Measurements from ENCODE around the gene IRX1. TPM values are rescaled to one million over a fixed set of nuclear protein-coding genes. Genes with fewer than 3 reads are reported as not detected.

IRX1 gene
- total RNA-seq, 2 donors from 2014 or later = 0.78 TPM; not detected in 1

DNA sequence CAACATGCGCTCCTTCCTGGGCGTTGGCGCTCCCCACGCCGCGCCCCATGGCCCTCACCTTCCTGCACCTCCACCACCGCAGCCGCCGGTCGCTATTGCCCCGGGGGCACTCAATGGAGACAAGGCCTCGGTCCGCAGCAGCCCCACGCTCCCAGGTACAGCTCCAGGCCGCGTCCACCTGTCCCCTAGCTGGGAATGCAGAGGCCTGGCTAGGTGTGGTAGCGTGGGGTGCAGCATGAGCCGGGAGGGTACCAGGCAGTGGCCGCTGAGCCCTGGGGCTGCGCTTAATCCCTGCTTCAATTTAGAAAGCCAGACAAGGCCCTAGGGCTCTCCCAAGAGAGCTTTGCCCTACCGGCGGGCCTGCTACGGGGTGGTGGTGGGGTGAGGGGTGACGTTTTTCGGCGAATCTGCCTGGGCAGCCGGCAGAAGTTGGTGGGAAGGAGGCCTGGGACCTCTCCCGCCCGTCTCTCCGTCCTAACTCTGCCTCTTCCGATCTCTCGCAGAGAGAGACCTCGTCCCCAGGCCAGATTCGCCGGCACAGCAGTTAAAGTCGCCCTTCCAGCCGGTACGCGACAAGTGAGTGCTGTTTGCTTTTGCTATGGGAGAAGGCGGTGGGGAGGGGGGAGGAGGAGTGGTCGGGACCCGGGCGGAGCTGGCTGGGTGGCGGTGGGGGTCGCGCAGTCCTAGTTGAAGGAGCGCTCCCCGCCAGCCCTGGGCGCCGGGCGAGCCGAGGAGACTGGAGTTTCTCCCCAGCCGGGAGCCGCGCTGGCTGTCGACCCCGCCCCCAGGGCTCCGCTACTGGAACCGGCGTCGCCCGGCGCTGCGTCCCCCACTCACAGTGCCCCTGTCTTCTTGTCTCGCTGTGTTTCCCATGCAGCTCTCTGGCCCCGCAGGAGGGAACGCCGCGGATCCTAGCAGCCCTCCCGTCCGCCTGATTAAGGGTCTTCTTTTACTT, 4.8 kb downstream of the IRX1 start:
- Histone ChIP-seq H3K9me3 (no peaks in the 10 kb centered on the region), H3K4me1 (peaks cover 35% of the 10 kb centered on the region), H3K27ac (no peak overlapping the region), H3K36me3 (replicated peaks in 1 of 2; ENCODE audit: insufficient read depth in 1 of 2, low read depth in 2 of 2) (no peaks in the 10 kb centered on the region), H3K27me3 (peaks cover 0 to 32% of the 10 kb centered on the region in 2 donors), H3K4me3 (no peak overlapping the region)
- DNase-seq (no peak), ATAC-seq (no peak)
- WGBS, 2 donors = 2 to 4% methylated on average over 6 to 70 of the region's 71 CpGs
- TF ChIP-seq POLR2A (IDR thresholded peaks at IDR 0.05) = no peak
- TF ChIP-seq, protein P1, sequence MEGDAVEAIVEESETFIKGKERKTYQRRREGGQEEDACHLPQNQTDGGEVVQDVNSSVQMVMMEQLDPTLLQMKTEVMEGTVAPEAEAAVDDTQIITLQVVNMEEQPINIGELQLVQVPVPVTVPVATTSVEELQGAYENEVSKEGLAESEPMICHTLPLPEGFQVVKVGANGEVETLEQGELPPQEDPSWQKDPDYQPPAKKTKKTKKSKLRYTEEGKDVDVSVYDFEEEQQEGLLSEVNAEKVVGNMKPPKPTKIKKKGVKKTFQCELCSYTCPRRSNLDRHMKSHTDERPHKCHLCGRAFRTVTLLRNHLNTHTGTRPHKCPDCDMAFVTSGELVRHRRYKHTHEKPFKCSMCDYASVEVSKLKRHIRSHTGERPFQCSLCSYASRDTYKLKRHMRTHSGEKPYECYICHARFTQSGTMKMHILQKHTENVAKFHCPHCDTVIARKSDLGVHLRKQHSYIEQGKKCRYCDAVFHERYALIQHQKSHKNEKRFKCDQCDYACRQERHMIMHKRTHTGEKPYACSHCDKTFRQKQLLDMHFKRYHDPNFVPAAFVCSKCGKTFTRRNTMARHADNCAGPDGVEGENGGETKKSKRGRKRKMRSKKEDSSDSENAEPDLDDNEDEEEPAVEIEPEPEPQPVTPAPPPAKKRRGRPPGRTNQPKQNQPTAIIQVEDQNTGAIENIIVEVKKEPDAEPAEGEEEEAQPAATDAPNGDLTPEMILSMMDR (IDR thresholded peaks at IDR 0.05) = no peak
- intact Hi-C loops (cut with DNase I) = no loop called here

DNA sequence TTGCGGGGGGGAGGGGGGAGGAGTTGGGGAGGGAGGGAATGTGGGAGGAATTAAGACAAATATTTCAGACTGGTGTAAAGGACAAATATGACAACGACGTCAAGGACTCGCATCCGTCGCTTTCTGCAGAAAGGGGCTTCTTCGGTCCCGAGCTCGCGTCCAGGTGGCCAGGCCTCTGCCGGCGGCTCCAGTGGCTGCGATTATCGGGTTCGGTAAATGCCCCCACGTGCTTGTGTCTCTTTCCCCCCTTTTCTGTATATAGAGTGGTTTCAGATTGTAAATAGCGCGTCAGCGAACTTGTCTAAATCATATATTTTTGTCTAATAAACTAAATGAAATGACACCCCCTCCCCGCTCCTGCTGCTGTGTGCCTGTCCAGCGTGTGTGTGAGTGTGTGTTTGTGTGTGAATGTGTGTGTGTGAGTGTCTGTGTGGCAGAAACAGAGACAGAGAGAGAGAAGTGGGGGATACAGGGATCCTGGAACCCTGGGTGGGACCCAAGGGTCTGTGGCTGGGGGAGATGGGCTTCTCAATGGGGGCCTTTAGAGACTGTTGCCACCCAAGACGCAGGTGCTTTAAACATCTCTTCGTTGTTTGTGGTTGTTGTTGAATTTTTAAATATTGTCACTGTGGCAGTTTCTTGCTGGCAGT, 5.6 kb downstream of the IRX1 start:
- intact Hi-C loops (cut with DNase I) = no loop called here
- 7 to 15% methylated on average over 18 to 23 of the region's 23 CpGs for WGBS, 2 donors
- Histone ChIP-seq H3K27ac (no peak overlapping the region), H3K4me1 (peaks cover 33% of the 10 kb centered on the region), H3K9me3 (no peaks in the 10 kb centered on the region), H3K27me3 (peaks cover 0 to 32% of the 10 kb centered on the region in 2 donors), H3K4me3 (no peak overlapping the region), H3K36me3 (replicated peaks in 1 of 2; ENCODE audit: insufficient read depth in 1 of 2, low read depth in 2 of 2) (no peaks in the 10 kb centered on the region)
- ATAC-seq (no peak), DNase-seq (no peak)
- TF ChIP-seq POLR2A (IDR thresholded peaks at IDR 0.05) = no peak
- TF ChIP-seq, protein P1 (IDR thresholded peaks at IDR 0.05) = no peak

DNA sequence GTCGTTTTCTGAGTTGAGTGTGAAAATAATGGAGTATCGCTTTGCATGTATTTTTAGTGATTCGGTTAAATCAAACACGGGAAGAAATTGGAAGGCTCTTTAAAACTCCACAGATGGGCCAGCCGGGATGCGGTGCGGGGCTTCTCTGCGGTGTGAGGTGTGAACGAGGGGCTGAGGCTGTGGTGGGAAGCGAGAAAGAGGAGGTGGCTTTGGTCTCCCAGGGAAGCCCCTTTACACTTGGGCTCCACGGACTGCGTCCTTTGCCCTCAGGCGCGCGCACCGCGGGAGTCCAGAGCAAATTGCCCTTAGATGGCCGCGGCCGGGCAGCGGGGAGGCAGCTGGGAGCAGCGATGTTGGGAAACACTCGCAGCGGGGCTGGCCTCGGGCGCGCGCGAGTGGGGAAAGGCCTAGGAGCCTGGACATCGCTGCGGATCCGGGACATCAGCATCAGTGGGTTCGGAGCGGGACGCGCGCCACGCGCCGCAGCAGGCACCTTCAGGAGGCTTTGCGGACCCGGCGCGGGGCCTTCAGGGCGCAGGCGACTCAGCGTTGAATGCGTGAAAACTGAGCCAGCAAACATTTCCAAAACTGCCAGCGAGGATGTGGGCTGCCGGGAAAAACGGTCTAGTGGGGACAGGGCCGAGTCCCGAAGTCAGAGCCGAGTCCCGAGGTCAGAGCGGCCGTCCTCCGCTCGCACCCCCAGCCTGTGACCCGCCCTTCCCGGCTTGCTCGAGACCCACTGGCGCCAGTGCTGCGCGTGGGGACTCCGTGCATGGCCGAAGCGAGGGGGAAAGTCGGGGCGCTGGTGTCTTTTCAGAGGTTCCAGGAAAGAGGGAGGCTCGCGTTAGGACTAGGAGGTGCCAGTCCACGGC, 6.5 kb downstream of the IRX1 start:
- H3K4me3 ChIP-seq = no peak overlapping the region

DNA sequence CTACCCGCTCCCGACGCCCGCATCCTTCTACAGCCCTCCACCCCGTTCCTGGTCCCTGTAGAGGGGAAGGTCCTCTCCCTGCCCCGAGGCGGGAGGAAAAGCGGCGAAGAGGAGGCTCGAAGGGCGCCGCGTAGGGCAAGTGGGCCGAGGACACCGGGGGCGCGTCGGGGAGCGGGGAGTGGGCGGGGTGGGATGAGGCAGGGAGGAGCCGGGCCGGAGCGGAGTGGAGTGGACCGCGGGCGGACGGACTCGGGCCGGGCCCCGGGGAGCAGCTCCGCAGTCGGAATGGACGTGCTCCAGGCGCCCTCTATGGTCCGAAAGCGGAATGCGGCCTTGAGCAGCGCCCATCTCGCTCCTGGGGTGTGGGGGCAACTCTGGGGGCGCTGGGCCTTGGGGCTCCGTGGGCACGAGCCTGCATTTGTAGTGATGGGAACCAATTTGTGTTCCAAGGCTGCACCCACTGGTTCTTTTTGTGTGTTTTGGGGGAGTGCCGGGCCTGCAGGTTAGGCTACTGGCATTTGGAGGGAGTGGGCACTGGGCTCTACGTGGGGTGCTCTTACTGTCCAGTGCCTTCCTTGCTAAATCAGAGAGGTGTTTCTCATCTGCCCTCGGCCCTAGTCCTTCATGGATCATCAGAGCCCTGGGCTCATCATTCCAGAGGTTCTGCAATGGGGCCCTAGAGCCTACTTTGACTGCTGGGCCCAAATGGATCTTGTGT, 7.3 kb downstream of the IRX1 start:
- Histone ChIP-seq H3K4me3 (no peak overlapping the region), H3K27ac (no peak overlapping the region), H3K9me3 (no peaks in the 10 kb centered on the region), H3K4me1 (peaks cover 29% of the 10 kb centered on the region), H3K27me3 (peaks cover 0 to 32% of the 10 kb centered on the region in 2 donors), H3K36me3 (replicated peaks in 1 of 2; ENCODE audit: insufficient read depth in 1 of 2, low read depth in 2 of 2) (no peaks in the 10 kb centered on the region)
- intact Hi-C loops (cut with DNase I) = no loop called here
- peak; percentile 25 to 52 (median 37) for DNase-seq
- TF ChIP-seq, protein P1 (IDR thresholded peaks at IDR 0.05) = peak; percentile 6 to 52 (median 36)
- TF ChIP-seq POLR2A (IDR thresholded peaks at IDR 0.05) = no peak
- peak; percentile 38 for ATAC-seq
- WGBS, 2 donors = 3 to 5% methylated on average over 20 to 45 of the region's 45 CpGs

More for the DNA sequence above, 6.5 kb downstream of the IRX1 start:
- 2 to 6% methylated on average over 27 to 73 of the region's 73 CpGs for WGBS, 2 donors
- TF ChIP-seq POLR2A (IDR thresholded peaks at IDR 0.05) = no peak
- TF ChIP-seq, protein P1 (IDR thresholded peaks at IDR 0.05) = no peak
- no peaks in the 10 kb centered on the region for H3K9me3 ChIP-seq
- H3K27me3 ChIP-seq = peaks cover 0 to 32% of the 10 kb centered on the region in 2 donors
- ATAC-seq (no peak), DNase-seq (no peak)
- intact Hi-C loops (cut with DNase I) = no loop called here
- no peaks in the 10 kb centered on the region for H3K36me3 ChIP-seq (replicated peaks in 1 of 2; ENCODE audit: insufficient read depth in 1 of 2, low read depth in 2 of 2)
- H3K27ac ChIP-seq = no peak overlapping the region
- H3K4me1 ChIP-seq = peaks cover 29% of the 10 kb centered on the region

Measured in body of pancreas (tissue), 4 donors.